ENCODE data around the gene CDIP1.

The CDIP1 gene

DNA sequence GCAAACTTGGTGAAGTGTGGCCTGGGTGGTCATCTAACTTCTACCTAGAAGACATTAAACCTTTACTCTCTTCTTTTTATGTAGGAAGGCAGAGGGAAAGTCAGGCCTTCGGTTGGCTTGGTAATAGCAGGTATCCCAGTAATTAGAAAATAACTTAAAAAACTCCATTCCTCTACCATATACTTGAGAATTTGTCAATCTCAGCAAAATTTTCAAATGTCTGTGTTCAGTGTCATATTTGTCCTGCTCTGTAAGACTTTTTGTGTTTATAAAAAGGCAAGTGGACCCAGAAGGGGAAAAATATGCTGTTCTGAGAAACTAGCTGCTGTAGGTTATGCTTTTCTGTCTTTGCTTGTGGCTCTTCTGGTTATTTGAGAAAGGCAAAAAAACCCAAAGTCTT is 56.6 kb downstream of the CDIP1 start:
- TF ChIP-seq, protein P1, sequence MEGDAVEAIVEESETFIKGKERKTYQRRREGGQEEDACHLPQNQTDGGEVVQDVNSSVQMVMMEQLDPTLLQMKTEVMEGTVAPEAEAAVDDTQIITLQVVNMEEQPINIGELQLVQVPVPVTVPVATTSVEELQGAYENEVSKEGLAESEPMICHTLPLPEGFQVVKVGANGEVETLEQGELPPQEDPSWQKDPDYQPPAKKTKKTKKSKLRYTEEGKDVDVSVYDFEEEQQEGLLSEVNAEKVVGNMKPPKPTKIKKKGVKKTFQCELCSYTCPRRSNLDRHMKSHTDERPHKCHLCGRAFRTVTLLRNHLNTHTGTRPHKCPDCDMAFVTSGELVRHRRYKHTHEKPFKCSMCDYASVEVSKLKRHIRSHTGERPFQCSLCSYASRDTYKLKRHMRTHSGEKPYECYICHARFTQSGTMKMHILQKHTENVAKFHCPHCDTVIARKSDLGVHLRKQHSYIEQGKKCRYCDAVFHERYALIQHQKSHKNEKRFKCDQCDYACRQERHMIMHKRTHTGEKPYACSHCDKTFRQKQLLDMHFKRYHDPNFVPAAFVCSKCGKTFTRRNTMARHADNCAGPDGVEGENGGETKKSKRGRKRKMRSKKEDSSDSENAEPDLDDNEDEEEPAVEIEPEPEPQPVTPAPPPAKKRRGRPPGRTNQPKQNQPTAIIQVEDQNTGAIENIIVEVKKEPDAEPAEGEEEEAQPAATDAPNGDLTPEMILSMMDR (conservative IDR thresholded peaks at IDR 0.05; ENCODE audit: low read length), result no peak
- no peak for DNase-seq (ENCODE audit: low read depth)

DNA sequence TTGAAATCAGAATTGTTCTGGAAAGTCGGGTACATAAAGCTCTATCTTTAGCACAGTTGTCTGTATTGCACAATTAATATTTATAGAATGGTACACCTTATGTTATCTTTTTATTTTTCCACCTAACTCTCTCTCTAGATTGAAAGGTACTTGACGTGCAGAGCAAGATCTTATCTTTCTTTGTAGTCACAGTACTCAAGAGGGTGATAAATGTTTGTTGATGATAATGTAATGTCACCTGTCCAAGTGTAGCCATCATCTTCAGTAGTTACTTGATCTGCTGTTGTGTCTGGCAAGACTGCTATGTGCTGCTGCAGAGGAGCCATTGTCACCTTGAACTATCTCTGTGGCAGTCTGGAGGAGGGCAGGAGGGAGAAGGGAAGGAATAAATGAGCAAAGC is 57.0 kb downstream of the CDIP1 start:
- no peak for DNase-seq (ENCODE audit: low read depth)
- TF ChIP-seq, protein P1 (conservative IDR thresholded peaks at IDR 0.05; ENCODE audit: low read length), result no peak
- no peak overlapping the region for H3K4me3 ChIP-seq (ENCODE audit: low read length)

More for the DNA sequence above, 56.6 kb downstream of the CDIP1 start:
- H3K4me3 ChIP-seq (ENCODE audit: low read length), result no peak overlapping the region

- H3K4me3 ChIP-seq (ENCODE audit: low read length), result no peak overlapping the region
- DNase-seq (ENCODE audit: low read depth), result peak; percentile 53
Measured at GRCh38 chr16:4477966-4478365, 60.6 kb downstream of the CDIP1 start.

GRCh38 chr16:4475880-4476788 is 62.4 kb downstream of the CDIP1 start, which contains the start of gene HMOX2:
TSS of gene HMOX2 (plus strand) at chr16:4476398. CDS start at chr16:4505525, 29,127 bp downstream.
- peak within 1 kb of the TSS; percentile 77 for H3K4me3 ChIP-seq (ENCODE audit: low read length)
- DNase-seq (ENCODE audit: low read depth), result peak; percentile 87
- TF ChIP-seq, protein P1 (conservative IDR thresholded peaks at IDR 0.05; ENCODE audit: low read length), result peak; percentile 40

More at GRCh38 chr16:4477966-4478365, 60.6 kb downstream of the CDIP1 start:
- TF ChIP-seq, protein P1 (conservative IDR thresholded peaks at IDR 0.05; ENCODE audit: low read length), result peak; percentile 43

DNA sequence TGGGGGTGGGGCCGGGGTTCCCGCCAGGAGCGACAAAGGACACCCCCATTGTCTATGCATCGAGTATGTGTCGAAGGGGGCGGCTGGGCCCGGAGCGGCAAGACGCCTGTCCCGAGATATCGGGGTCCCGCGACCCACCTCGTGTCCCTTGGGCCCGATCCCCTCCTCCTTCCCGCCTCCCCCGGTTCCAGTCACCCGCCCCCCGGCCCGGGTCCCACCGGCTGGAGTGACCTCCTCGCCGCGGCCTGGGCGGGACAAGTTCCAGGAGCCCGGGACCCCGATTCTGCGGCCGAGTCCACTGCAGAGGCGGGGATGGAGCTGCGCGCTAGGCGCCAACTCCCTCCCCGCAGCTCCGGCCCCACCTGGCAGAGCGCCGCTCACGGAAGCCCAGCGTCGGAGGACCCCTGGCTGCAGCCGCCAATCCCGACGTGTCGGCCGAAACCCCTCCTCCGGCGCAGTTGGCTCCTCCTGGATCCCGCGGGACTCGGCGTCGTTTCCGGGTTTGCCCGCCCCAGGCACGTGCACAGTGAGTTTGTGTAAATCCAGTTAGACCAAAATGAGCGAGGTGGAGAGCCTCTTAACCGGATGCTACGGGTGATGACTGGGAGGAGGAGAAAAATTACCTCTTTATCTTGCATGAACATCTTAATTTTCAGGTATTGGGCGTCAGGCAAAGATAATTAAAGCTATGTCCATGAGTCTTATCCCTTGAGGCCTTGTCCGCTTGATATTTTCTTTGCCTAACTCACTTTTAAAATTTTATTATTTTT is 64.2 kb downstream of the CDIP1 start, which contains the start of gene NMRAL1:
Gene NMRAL1, minus strand, starts transcription at position 434 of the 770 bp plus-strand sequence. CDS start 493 bp downstream, outside the sequence.
- TF ChIP-seq, protein P1 (conservative IDR thresholded peaks at IDR 0.05; ENCODE audit: low read length), result no peak
- H3K4me3 ChIP-seq (ENCODE audit: low read length), result peak within 1 kb of the TSS; percentile 70

DNA sequence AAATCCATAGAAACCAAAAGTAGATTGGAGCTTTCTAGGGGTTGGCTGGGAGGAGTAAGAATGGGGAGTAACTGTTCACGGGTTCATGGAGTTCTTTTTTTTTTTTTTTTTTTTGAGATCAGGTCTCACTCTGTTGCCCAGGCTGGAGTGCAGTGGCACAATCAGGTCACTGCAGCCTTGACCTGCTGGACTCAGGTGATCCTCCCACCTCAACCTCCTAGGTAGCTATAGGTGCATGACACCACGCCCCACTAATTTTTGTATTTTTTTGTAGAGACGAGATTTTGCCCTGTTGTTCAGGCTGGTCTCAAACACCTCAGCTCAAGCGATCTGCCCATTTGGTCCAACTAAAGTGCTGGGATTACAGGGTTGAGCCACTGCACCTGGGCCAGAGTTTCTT is 65.7 kb downstream of the CDIP1 start:
- TF ChIP-seq, protein P1 (conservative IDR thresholded peaks at IDR 0.05; ENCODE audit: low read length), result no peak
- no peak for DNase-seq (ENCODE audit: low read depth)
- no peak overlapping the region for H3K4me3 ChIP-seq (ENCODE audit: low read length)

More for the DNA sequence above, 64.2 kb downstream of the CDIP1 start, which contains the start of gene NMRAL1:
- peak; percentile 82 for DNase-seq (ENCODE audit: low read depth)

Measured in AG10803 (cell line).